Measurements from ENCODE around the gene CCNY.

DNA sequence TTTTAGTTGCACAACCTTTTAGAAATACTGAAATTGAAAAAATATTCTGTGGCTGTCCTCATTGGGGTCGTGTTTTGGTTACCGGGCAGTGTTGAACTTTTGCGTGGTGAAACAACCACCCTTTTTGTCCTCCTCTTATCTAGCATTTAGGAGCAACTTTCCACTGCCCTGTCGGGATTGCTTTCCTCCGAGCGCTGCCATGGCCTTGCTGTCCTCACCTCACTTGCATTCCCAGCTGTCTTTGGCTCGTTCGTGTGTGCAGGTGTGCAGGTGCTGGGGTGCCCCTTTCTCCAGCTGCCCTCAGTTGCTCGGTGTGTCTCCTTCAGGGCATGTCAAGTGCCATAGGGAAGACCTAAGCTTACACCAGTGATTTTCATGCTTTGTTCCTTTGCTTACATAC, 151.9 kb downstream of the CCNY start:
- TF ChIP-seq, protein P1, sequence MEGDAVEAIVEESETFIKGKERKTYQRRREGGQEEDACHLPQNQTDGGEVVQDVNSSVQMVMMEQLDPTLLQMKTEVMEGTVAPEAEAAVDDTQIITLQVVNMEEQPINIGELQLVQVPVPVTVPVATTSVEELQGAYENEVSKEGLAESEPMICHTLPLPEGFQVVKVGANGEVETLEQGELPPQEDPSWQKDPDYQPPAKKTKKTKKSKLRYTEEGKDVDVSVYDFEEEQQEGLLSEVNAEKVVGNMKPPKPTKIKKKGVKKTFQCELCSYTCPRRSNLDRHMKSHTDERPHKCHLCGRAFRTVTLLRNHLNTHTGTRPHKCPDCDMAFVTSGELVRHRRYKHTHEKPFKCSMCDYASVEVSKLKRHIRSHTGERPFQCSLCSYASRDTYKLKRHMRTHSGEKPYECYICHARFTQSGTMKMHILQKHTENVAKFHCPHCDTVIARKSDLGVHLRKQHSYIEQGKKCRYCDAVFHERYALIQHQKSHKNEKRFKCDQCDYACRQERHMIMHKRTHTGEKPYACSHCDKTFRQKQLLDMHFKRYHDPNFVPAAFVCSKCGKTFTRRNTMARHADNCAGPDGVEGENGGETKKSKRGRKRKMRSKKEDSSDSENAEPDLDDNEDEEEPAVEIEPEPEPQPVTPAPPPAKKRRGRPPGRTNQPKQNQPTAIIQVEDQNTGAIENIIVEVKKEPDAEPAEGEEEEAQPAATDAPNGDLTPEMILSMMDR (IDR thresholded peaks at IDR 0.05), result no peak
- no peak for TF ChIP-seq POLR2A (IDR thresholded peaks at IDR 0.05)
- TF ChIP-seq POLR2AphosphoS5 (IDR thresholded peaks at IDR 0.05), result no peak
- no peak for TF ChIP-seq EP300 (IDR thresholded peaks at IDR 0.05)
